PC-3 (cell line): ENCODE results near the gene RHOH. TPM values are rescaled to one million over a fixed set of nuclear protein-coding genes. Genes with fewer than 3 reads are reported as not detected.

ENCODE experiments used
- ATAC-seq: fragments of 200-7000 bp; cut with Tn5 transposase; 2 replicates; pipeline ENCODE4 v1.9.1; 2020; ENCODE audit warnings: mild to moderate bottlenecking, moderate library complexity
- BruUV-seq: library from RNA; stranded (reverse); fragments of 400-500 nt; replicated peaks from 2 replicates; lab custom pipeline; 2021; lab: Mats Ljungman, UMichigan
- CTCF ChIA-PET: fragments of 300-600 bp; sonication (Branson Sonifier 250); formaldehyde crosslinking; loops from one replicate; lab custom pipeline; 2022; ENCODE audit warnings: antibody characterized with exemption; lab: Charles Lee
- POLR2A ChIA-PET: fragments of 300-600 bp; sonication (Branson Sonifier 250); formaldehyde crosslinking; loops from one replicate; lab custom pipeline; 2022; ENCODE audit warnings: antibody characterized with exemption; ENCODE audit not compliant: unreplicated experiment; lab: Charles Lee
- DNase-seq: peaks from one replicate; pipeline ENCODE4 v3.0.0-alpha.2; 2015
- H2AFZ ChIP-seq: fragments of 300-600 bp; sonication (generic); 2 replicates; pipeline ENCODE4 v1.6.0; 2016; ENCODE audit warnings: antibody characterized with exemption, low read length
- H3F3A ChIP-seq: fragments of 300-600 bp; sonication (generic); one replicate; pipeline ENCODE4 v1.6.0; 2017; ENCODE audit warnings: antibody characterized with exemption, low read length, control low read depth, mild to moderate bottlenecking; ENCODE audit not compliant: unreplicated experiment
- H3K27ac ChIP-seq: fragments of 300-600 bp; sonication (generic); 2 replicates; pipeline ENCODE4 v1.5.1; 2016; ENCODE audit warnings: mild to moderate bottlenecking, low read length
- H3K27me3 ChIP-seq: fragments of 300-600 bp; sonication (generic); 2 replicates; pipeline ENCODE4 v1.6.1; 2016; ENCODE audit warnings: low read length, mixed read lengths
- H3K36me3 ChIP-seq: fragments of 300-600 bp; sonication (generic); 2 replicates; pipeline ENCODE4 v1.6.1; 2016; ENCODE audit warnings: low read depth, mixed run types, low read length, mixed read lengths
- H3K4me1 ChIP-seq: fragments of 300-600 bp; sonication (generic); 2 replicates; pipeline ENCODE4 v1.5.1; 2016; ENCODE audit warnings: low read length; ENCODE audit not compliant: insufficient read depth
- H3K4me2 ChIP-seq: fragments of 300-600 bp; sonication (generic); 2 replicates; pipeline ENCODE4 v1.6.0; 2016; ENCODE audit warnings: low read length
- H3K4me3 ChIP-seq: fragments of 300-600 bp; sonication (generic); 2 replicates; pipeline ENCODE4 v1.5.1; 2016; ENCODE audit warnings: mild to moderate bottlenecking, low read length, mixed read lengths
- H3K79me2 ChIP-seq: fragments of 300-600 bp; sonication (generic); 2 replicates; pipeline ENCODE4 v1.6.1; 2017; ENCODE audit warnings: low read length, mixed read lengths
- H3K9ac ChIP-seq: fragments of 300-600 bp; sonication (generic); 2 replicates; pipeline ENCODE4 v1.6.0; 2016; ENCODE audit warnings: mild to moderate bottlenecking, low read length
- H3K9me2 ChIP-seq: fragments of 300-600 bp; sonication (generic); replicated peaks from 2 replicates; pipeline ENCODE4 v1.6.1; 2016; ENCODE audit warnings: mixed run types, low read length, mixed read lengths
- H3K9me3 ChIP-seq: fragments of 300-600 bp; sonication (generic); 2 replicates; pipeline ENCODE4 v1.6.1; 2016; ENCODE audit warnings: low read length, mixed read lengths
- H4K20me1 ChIP-seq: fragments of 300-600 bp; sonication (generic); 2 replicates; pipeline ENCODE4 v1.6.1; 2016; ENCODE audit warnings: low read length, mixed read lengths
- CTCF ChIP-seq: fragments of 300-600 bp; sonication (generic); conservative IDR thresholded peaks from 2 replicates; pipeline ENCODE4 v1.5.1; 2017; ENCODE audit warnings: antibody characterized with exemption, low read depth, mild to moderate bottlenecking, low read length
- EZH2 ChIP-seq: fragments of 300-600 bp; sonication (generic); IDR thresholded peaks from one replicate; pipeline ENCODE4 v1.6.1; 2017; ENCODE audit warnings: antibody characterized with exemption, mild to moderate bottlenecking, low read length; ENCODE audit not compliant: unreplicated experiment
- EZH2phosphoT487 ChIP-seq: fragments of 300-600 bp; sonication (generic); IDR thresholded peaks from 2 replicates; pipeline ENCODE4 v1.6.1; 2018; ENCODE audit warnings: mild to moderate bottlenecking, antibody characterized with exemption, low read length, borderline replicate concordance
- intact Hi-C: fragments of 100-400 bp; cut with micrococcal nuclease; formaldehyde crosslinking; loops from 2 replicates; pipeline ENCODE4 v1.9.0; 2023
- total RNA-seq: library from RNA; depleted of rRNA; stranded (reverse); fragments of >200 nt; gene quantifications from 2 replicates; pipeline ENCODE4 v1.2.3, GENCODE V29; 2014

Gene RHOH
- total RNA-seq, 1 experiment from 2014 or later: not detected

GRCh38 chr4:40192114-40193015, 4.5 kb upstream of the RHOH start:
- Histone ChIP-seq H3K4me1 (peaks cover 32% of the 10 kb centered on the region), H3K27ac (peak overlapping the region; percentile 94), H4K20me1 (no peaks in the 10 kb centered on the region), H3K9ac (peak overlapping the region; percentile 84), H3F3A (no peaks in the 10 kb centered on the region), H3K79me2 (no peaks in the 10 kb centered on the region), H3K36me3 (no peaks in the 10 kb centered on the region), H3K9me2 (no peaks in the 10 kb centered on the region), H3K4me3 (peak overlapping the region; percentile 45), H3K9me3 (no peaks in the 10 kb centered on the region), H2AFZ (no peak overlapping the region), H3K27me3 (no peaks in the 10 kb centered on the region), H3K4me2 (peak overlapping the region; percentile 73)
- TF ChIP-seq EZH2phosphoT487 (no peak), EZH2 (no peak)
- ChIA-PET POLR2A (interaction anchor here (0.6 kb wide), 1 partner anchor 553 kb away, joined by 3 read pairs; the partner anchor contains the start of gene SMIM14), CTCF (no interaction called here)
- intact Hi-C loops: no loop called here
- no peak for DNase-seq
- BruUV-seq: no TSS peak
- peak; percentile 10; the same call in 1 of the 2 replicates for ATAC-seq

- DNase-seq (no peak), ATAC-seq (no peak)
- no peaks in the 10 kb centered on the region for H3K9me3 ChIP-seq
- intact Hi-C loops: no loop called here
- no peaks in the 10 kb centered on the region for H3K36me3 ChIP-seq
- H4K20me1 ChIP-seq: no peaks in the 10 kb centered on the region
- no peaks in the 10 kb centered on the region for H3K79me2 ChIP-seq
- H3K4me1 ChIP-seq: peaks cover 32% of the 10 kb centered on the region
- TF ChIP-seq EZH2: no peak
- TF ChIP-seq CTCF: no peak
- no peak for TF ChIP-seq EZH2phosphoT487
- ChIA-PET POLR2A (no interaction called here), CTCF (no interaction called here)
- no peak overlapping the region for H3K4me3 ChIP-seq
- no peak overlapping the region for H2AFZ ChIP-seq
- no peaks in the 10 kb centered on the region for H3K9me2 ChIP-seq
- H3K4me2 ChIP-seq: no peak overlapping the region
- peak overlapping the region; percentile 94 for H3K27ac ChIP-seq
- H3K9ac ChIP-seq: peak overlapping the region; percentile 84
- no peaks in the 10 kb centered on the region for H3F3A ChIP-seq
- H3K27me3 ChIP-seq: no peaks in the 10 kb centered on the region
- BruUV-seq: no TSS peak
Observed at GRCh38 chr4:40193016-40193571, 3.7 kb upstream of the RHOH start.

GRCh38 chr4:40193578-40193977, 3.3 kb upstream of the RHOH start:
- Histone ChIP-seq H3K4me3 (no peak overlapping the region), H3K9me2 (no peaks in the 10 kb centered on the region), H4K20me1 (no peaks in the 10 kb centered on the region), H3K79me2 (no peaks in the 10 kb centered on the region), H2AFZ (no peak overlapping the region), H3K36me3 (no peaks in the 10 kb centered on the region), H3K4me1 (peaks cover 32% of the 10 kb centered on the region), H3K4me2 (no peak overlapping the region), H3F3A (no peaks in the 10 kb centered on the region), H3K27ac (no peak overlapping the region), H3K9me3 (no peaks in the 10 kb centered on the region), H3K27me3 (no peaks in the 10 kb centered on the region), H3K9ac (no peak overlapping the region)
- BruUV-seq: no TSS peak
- ChIA-PET CTCF (no interaction called here), POLR2A (no interaction called here)
- intact Hi-C loops: no loop called here
- TF ChIP-seq EZH2phosphoT487 (no peak), CTCF (no peak), EZH2 (no peak)
- DNase-seq (no peak), ATAC-seq (no peak)
